HepG2 (cell line): ENCODE data around the gene EPB41. TPM values are rescaled to one million over a fixed set of nuclear protein-coding genes. Genes with fewer than 3 reads are reported as not detected.

Experiments used
- ARID3A ChIP-seq: IDR thresholded peaks from 2 replicates; pipeline ENCODE4 v1.6.1; 2012; ENCODE audit warnings: low read depth, low read length, improper control_type of control experiment
- GATAD2A ChIP-seq: IDR thresholded peaks from 2 replicates; pipeline ENCODE4 v1.6.1; 2016
- HNF1B ChIP-seq: sonication (generic); formaldehyde crosslinking; IDR thresholded peaks from 2 replicates; pipeline ENCODE4 v1.5.1; 2020; ENCODE audit warnings: mild to moderate bottlenecking, moderate library complexity, missing genetic modification reagents
- MAX ChIP-seq: IDR thresholded peaks from 2 replicates; pipeline ENCODE4 v1.6.1; 2012; ENCODE audit warnings: inconsistent platforms
- PAXIP1 ChIP-seq: sonication (generic); formaldehyde crosslinking; conservative IDR thresholded peaks from 2 replicates; pipeline ENCODE4 v1.4.0; 2020; ENCODE audit warnings: mild to moderate bottlenecking, missing genetic modification reagents, moderate library complexity
- STAG1 ChIP-seq: sonication (generic); formaldehyde crosslinking; IDR thresholded peaks from 2 replicates; pipeline ENCODE4 v1.4.0; 2020; ENCODE audit warnings: missing genetic modification reagents
- TEAD3 ChIP-seq: optimal IDR thresholded peaks from 2 replicates; pipeline ENCODE3; 2016; ENCODE audit warnings: borderline replicate concordance
- TFAP4 ChIP-seq: sonication (generic); IDR thresholded peaks from 2 replicates; pipeline ENCODE4 v1.6.1; 2016; ENCODE audit warnings: low read depth, borderline replicate concordance
- ZNF644 ChIP-seq: IDR thresholded peaks from 2 replicates; pipeline ENCODE4 v1.6.1; 2016; ENCODE audit warnings: low read depth
- polyA plus RNA-seq, 8 experiments: library from polyadenylated mRNA; depleted of rRNA in 3 of 8; stranded (reverse) in 7 of 8; unstranded in 1 of 8; fragments of >200 nt; fragmentation: Illumina TruSeq in 4 of 8; extraction: Trizol in 4 of 8; gene quantifications; 2 replicates each; pipeline versions ENCODE4 v1.2.1 to v1.2.3, GENCODE V29; 2011 to 2016; ENCODE audit warnings: low read depth in 4 of 8, missing spikeins in 1 of 8, mixed read lengths in 1 of 8; ENCODE audit not compliant: insufficient read depth in 1 of 8
- total RNA-seq, 5 experiments: library from RNA; depleted of rRNA; stranded (reverse); fragments of >200 nt; fragmentation: Illumina TruSeq; extraction: Trizol; gene quantifications; 2 replicates each; pipeline ENCODE4 v1.2.3, GENCODE V29; 2016; ENCODE audit warnings: low read depth in 1 of 5

EPB41 gene
- total and polyA plus RNA-seq, 2 of the 13 experiments (the other 11 are each of a cell fraction or from before 2014, with no cell fraction given), result 34.5 to 46.7 TPM

GRCh38 chr1:28966617-28967016 lies 52.2 kb downstream of the EPB41 start (continued):
- TF ChIP-seq ARID3A (peak; percentile 28; the same call in 1 of the 2 replicates), HNF1B (0 out of 2 replicates have a peak, but pooled peaks have one; percentile 33), TFAP4 (peak; percentile 62), ZNF644 (CRISPR knock-in tag) (peak; percentile 93), PAXIP1 (CRISPR knock-in tag) (peak; percentile 66), STAG1 (CRISPR knock-in tag) (no peak), GATAD2A (CRISPR knock-in tag) (peak; percentile 78), TEAD3 (CRISPR knock-in tag) (peak; percentile 47), MAX (peak; percentile 49; the same call in 1 of the 2 replicates)
